CD4-positive, alpha-beta memory T cell (primary cell): ENCODE measurements around the gene ATL2. TPM values are rescaled to one million over a fixed set of nuclear protein-coding genes. Genes with fewer than 3 reads are reported as not detected.
A peak's percentile ranks its signal among the peaks of the same experiment; 100 is the strongest.
"Not testable (repeated sequence)": the region's sequence is repeated elsewhere in the genome, so short reads cannot be mapped to it uniquely, and the experiment has no call there.

Source experiments
- CTCF ChIA-PET: fragments of 350-600 bp; sonication (Branson Sonifier 250); formaldehyde crosslinking; loops from one replicate; lab custom pipeline; 2021; ENCODE audit warnings: inconsistent platforms; ENCODE audit not compliant: partially characterized antibody; lab: Charles Lee
- POLR2A ChIA-PET: fragments of 350-600 bp; sonication (Branson Sonifier 250); formaldehyde crosslinking; loops from one replicate; lab custom pipeline; 2021; ENCODE audit not compliant: partially characterized antibody; lab: Charles Lee
- DNase-seq, 5 donors: peaks; one replicate each; pipeline versions ENCODE4 v3.0.0 to v3.0.0-alpha.2; 2020 to 2022; ENCODE audit warnings: mixed read lengths in 1 of 5
- H3K27ac ChIP-seq: one replicate; pipeline ENCODE4 v1.7.0; 2013; ENCODE audit warnings: low read depth, low read length
- H3K27me3 ChIP-seq: 2 replicates; pipeline ENCODE4 v1.7.0; 2013; ENCODE audit warnings: mild to moderate bottlenecking, low read length, moderate library complexity; ENCODE audit not compliant: insufficient read depth
- H3K36me3 ChIP-seq: 2 replicates; pipeline ENCODE4 v1.7.0; 2013; ENCODE audit warnings: mild to moderate bottlenecking, low read length, moderate library complexity; ENCODE audit not compliant: insufficient read depth
- H3K4me1 ChIP-seq: 2 replicates; pipeline ENCODE4 v1.7.0; 2013; ENCODE audit warnings: mild to moderate bottlenecking, low read length, moderate library complexity; ENCODE audit not compliant: insufficient read depth
- H3K4me3 ChIP-seq, 2 donors: one replicate each; pipeline ENCODE4 v1.7.0; 2013; ENCODE audit warnings: low read length in 2 of 2, mild to moderate bottlenecking in 1 of 2
- H3K9me3 ChIP-seq, 2 donors: one replicate each; pipeline ENCODE4 v1.7.0; 2013; ENCODE audit warnings: low read length in 2 of 2, control low read depth in 1 of 2; ENCODE audit not compliant: control insufficient read depth in 1 of 2
- H3K27ac Mint-ChIP-seq, 7 donors: one replicate each; pipeline ENCODE4 v1.8.0; 2020 to 2021; ENCODE audit warnings: mixed read lengths in 7 of 7, mild to moderate bottlenecking in 6 of 7, inconsistent platforms in 3 of 7, moderate library complexity in 3 of 7
- H3K27me3 Mint-ChIP-seq, 2 donors: one replicate each; pipeline ENCODE4 v1.8.0; 2020 to 2021; ENCODE audit warnings: mixed read lengths in 2 of 2
- H3K36me3 Mint-ChIP-seq, 2 donors: one replicate each; pipeline ENCODE4 v1.8.0; 2020 to 2021; ENCODE audit warnings: mixed read lengths in 2 of 2, inconsistent platforms in 1 of 2, mild to moderate bottlenecking in 1 of 2
- H3K4me1 Mint-ChIP-seq, 4 donors: one replicate each; pipeline ENCODE4 v1.8.0; 2020 to 2021; ENCODE audit warnings: mixed read lengths in 4 of 4, mild to moderate bottlenecking in 1 of 4
- H3K4me3 Mint-ChIP-seq, 8 donors: one replicate each; pipeline ENCODE4 v1.8.0; 2020 to 2021; ENCODE audit warnings: mixed read lengths in 8 of 8, mild to moderate bottlenecking in 7 of 8, moderate library complexity in 6 of 8, inconsistent platforms in 3 of 8
- H3K9me3 Mint-ChIP-seq, 8 donors: one replicate each; pipeline ENCODE4 v1.8.0; 2020 to 2021; ENCODE audit warnings: mixed read lengths in 8 of 8, mild to moderate bottlenecking in 5 of 8, inconsistent platforms in 3 of 8, moderate library complexity in 1 of 8
- intact Hi-C: fragments of 100-400 bp; cut with micrococcal nuclease; formaldehyde crosslinking; loops from one replicate; pipeline ENCODE4 v1.15.1; 2023
- polyA plus RNA-seq, 2 donors: library from polyadenylated mRNA; unstranded; fragments of 300-500 nt; fragmentation: Illumina TruSeq; gene quantifications; one replicate each; pipeline ENCODE4 v1.2.3, GENCODE V29; 2021
- total RNA-seq, 2 experiments: library from RNA; stranded (reverse); gene quantifications; one replicate each; pipeline ENCODE4 v1.2.3, GENCODE V29; 2021

ATL2 gene
- total and polyA plus RNA-seq, 4 experiments from 2014 or later: 13.2 to 64.3 (median 36.6) TPM

- DNase-seq: no peak
- Mint-ChIP-seq H3K36me3 (peaks cover 0 to 7% of the 10 kb centered on the region in 2 donors), H3K9me3 (peaks cover 3 to 26% (median 15%) of the 10 kb centered on the region in 8 donors), H3K27me3 (peaks cover 3 to 10% of the 10 kb centered on the region in 2 donors), H3K4me3 (no peak overlapping the region), H3K4me1 (no peaks in the 10 kb centered on the region), H3K27ac (no peak overlapping the region)
- Histone ChIP-seq H3K36me3 (no peaks in the 10 kb centered on the region), H3K27ac (no peak overlapping the region), H3K27me3 (no peaks in the 10 kb centered on the region), H3K9me3 (no peaks in the 10 kb centered on the region), H3K4me1 (no peaks in the 10 kb centered on the region), H3K4me3 (no peak overlapping the region)
- POLR2A ChIA-PET: no interaction called here
- intact Hi-C loops: no loop called here
- CTCF ChIA-PET: interaction anchor here (1.7 kb wide), 1 partner anchor 11 kb away, joined by 5 read pairs; no protein-coding TSS in a partner anchor
These were observed 39.4 kb upstream of the ATL2 start for GRCh38 chr2:38416296-38417036.

- Mint-ChIP-seq H3K27ac (no peak overlapping the region), H3K36me3 (peaks cover 0 to 7% of the 10 kb centered on the region in 2 donors), H3K4me3 (no peak overlapping the region), H3K9me3 (peaks cover 3 to 26% (median 15%) of the 10 kb centered on the region in 8 donors), H3K4me1 (no peaks in the 10 kb centered on the region), H3K27me3 (peaks cover 3 to 10% of the 10 kb centered on the region in 2 donors)
- no peak overlapping the region for H3K4me3 ChIP-seq
- H3K27ac ChIP-seq: no peak overlapping the region
- POLR2A ChIA-PET: no interaction called here
- no peak for DNase-seq
- intact Hi-C loops: no loop called here
- no peaks in the 10 kb centered on the region for H3K36me3 ChIP-seq
- no peaks in the 10 kb centered on the region for H3K27me3 ChIP-seq
- CTCF ChIA-PET: no interaction called here
- no peaks in the 10 kb centered on the region for H3K4me1 ChIP-seq
- no peaks in the 10 kb centered on the region for H3K9me3 ChIP-seq
These were observed 38.7 kb upstream of the ATL2 start for GRCh38 chr2:38415728-38416291.

GRCh38 chr2:38415023-38415422, 38.0 kb upstream of the ATL2 start:
- ChIA-PET CTCF (no interaction called here), POLR2A (no interaction called here)
- Histone ChIP-seq H3K27ac (no peak overlapping the region), H3K9me3 (no peaks in the 10 kb centered on the region), H3K27me3 (no peaks in the 10 kb centered on the region), H3K4me3 (no peak overlapping the region), H3K4me1 (no peaks in the 10 kb centered on the region), H3K36me3 (no peaks in the 10 kb centered on the region)
- peaks cover 3 to 26% (median 15%) of the 10 kb centered on the region in 8 donors for H3K9me3 Mint-ChIP-seq
- peaks cover 0 to 7% of the 10 kb centered on the region in 2 donors for H3K36me3 Mint-ChIP-seq
- peaks cover 3 to 10% of the 10 kb centered on the region in 2 donors for H3K27me3 Mint-ChIP-seq
- no peak overlapping the region for H3K27ac Mint-ChIP-seq
- no peak for DNase-seq
- no peaks in the 10 kb centered on the region for H3K4me1 Mint-ChIP-seq
- no peak overlapping the region for H3K4me3 Mint-ChIP-seq
- intact Hi-C loops: no loop called here

- H3K27ac Mint-ChIP-seq, H3K27me3 ChIP-seq, POLR2A ChIA-PET: not testable (repeated sequence)
These were observed 35.3 kb upstream of the ATL2 start for GRCh38 chr2:38412235-38412871.

GRCh38 chr2:38409156-38410102, 32.4 kb upstream of the ATL2 start:
- Histone ChIP-seq H3K4me1 (no peaks in the 10 kb centered on the region), H3K4me3 (no peak overlapping the region), H3K36me3 (no peaks in the 10 kb centered on the region), H3K27me3 (no peaks in the 10 kb centered on the region), H3K27ac (no peak overlapping the region), H3K9me3 (no peaks in the 10 kb centered on the region)
- peaks cover 0 to 7% of the 10 kb centered on the region in 2 donors for H3K36me3 Mint-ChIP-seq
- ChIA-PET CTCF (no interaction called here), POLR2A (no interaction called here)
- no peak overlapping the region for H3K4me3 Mint-ChIP-seq
- no peaks in the 10 kb centered on the region for H3K4me1 Mint-ChIP-seq
- intact Hi-C loops: no loop called here
- H3K27ac Mint-ChIP-seq: no peak overlapping the region
- no peaks in the 10 kb centered on the region for H3K27me3 Mint-ChIP-seq
- peaks cover 3 to 26% (median 12%) of the 10 kb centered on the region in 8 donors for H3K9me3 Mint-ChIP-seq
- DNase-seq: no peak

More at GRCh38 chr2:38412235-38412871, 35.3 kb upstream of the ATL2 start:
- CTCF ChIA-PET, H3K9me3 ChIP-seq, H3K27me3 Mint-ChIP-seq, H3K4me3 ChIP-seq, H3K36me3 ChIP-seq, DNase-seq, H3K4me1 ChIP-seq, H3K27ac ChIP-seq, H3K4me1 Mint-ChIP-seq, H3K36me3 Mint-ChIP-seq, H3K4me3 Mint-ChIP-seq, intact Hi-C loops: not testable (repeated sequence)
- H3K9me3 Mint-ChIP-seq: peaks cover 3 to 26% (median 15%) of the 10 kb centered on the region in 8 donors

GRCh38 chr2:38407111-38407682, 30.1 kb upstream of the ATL2 start:
- H3K9me3 ChIP-seq: no peaks in the 10 kb centered on the region
- peak overlapping the region in 1 of 7 donors; percentile 22 for H3K27ac Mint-ChIP-seq
- H3K36me3 ChIP-seq: no peaks in the 10 kb centered on the region
- H3K27me3 ChIP-seq: no peaks in the 10 kb centered on the region
- no peaks in the 10 kb centered on the region for H3K4me1 Mint-ChIP-seq
- intact Hi-C loops: no loop called here
- peaks cover 0 to 1% of the 10 kb centered on the region in 2 donors for H3K36me3 Mint-ChIP-seq
- H3K4me1 ChIP-seq: no peaks in the 10 kb centered on the region
- no peak for DNase-seq
- H3K4me3 ChIP-seq: no peak overlapping the region
- H3K9me3 Mint-ChIP-seq: peaks cover 0 to 8% (median 2%) of the 10 kb centered on the region in 8 donors
- H3K4me3 Mint-ChIP-seq: no peak overlapping the region
- H3K27me3 Mint-ChIP-seq: no peaks in the 10 kb centered on the region
- H3K27ac ChIP-seq: no peak overlapping the region
- ChIA-PET CTCF (no interaction called here), POLR2A (no interaction called here)
